H9 (cell line): ENCODE data around the gene GMNN. TPM values are rescaled to one million over a fixed set of nuclear protein-coding genes. Genes with fewer than 3 reads are reported as not detected.

Experiments
- DNase-seq: peaks from one replicate; pipeline ENCODE4 v3.0.0-alpha.2; 2017
- H2AFZ ChIP-seq: one replicate; pipeline ENCODE4 v1.6.1; 2013; ENCODE audit warnings: mild to moderate bottlenecking, low read length, control low read depth, moderate library complexity
- H2AK5ac ChIP-seq: 2 replicates; pipeline ENCODE4 v1.6.1; 2013; ENCODE audit warnings: low read length, control low read depth, mixed read lengths; ENCODE audit not compliant: insufficient read length
- H2BK120ac ChIP-seq: one replicate; pipeline ENCODE4 v1.6.1; 2013; ENCODE audit warnings: low read depth, mild to moderate bottlenecking, low read length, control low read depth, inconsistent platforms; ENCODE audit not compliant: poor library complexity, severe bottlenecking
- H2BK12ac ChIP-seq: 2 replicates; pipeline ENCODE4 v1.6.1; 2013; ENCODE audit warnings: low read length, control low read depth, mixed read lengths, low read depth; ENCODE audit not compliant: insufficient read length
- H2BK15ac ChIP-seq: 2 replicates; pipeline ENCODE4 v1.6.1; 2013; ENCODE audit warnings: low read depth, low read length, control low read depth
- H2BK20ac ChIP-seq: one replicate; pipeline ENCODE4 v1.6.1; 2013; ENCODE audit warnings: low read depth, mild to moderate bottlenecking, low read length, control low read depth, inconsistent platforms; ENCODE audit not compliant: poor library complexity, severe bottlenecking
- H2BK5ac ChIP-seq: 2 replicates; pipeline ENCODE4 v1.6.1; 2013; ENCODE audit warnings: low read length, control low read depth, mixed read lengths; ENCODE audit not compliant: insufficient read length
- H3K14ac ChIP-seq: 2 replicates; pipeline ENCODE4 v1.6.1; 2013; ENCODE audit warnings: low read length, control low read depth; ENCODE audit not compliant: insufficient read depth
- H3K18ac ChIP-seq: 2 replicates; pipeline ENCODE4 v1.6.1; 2013; ENCODE audit warnings: low read depth, mild to moderate bottlenecking, mixed read lengths, low read length, control low read depth; ENCODE audit not compliant: insufficient read length
- H3K23ac ChIP-seq: 2 replicates; pipeline ENCODE4 v1.6.1; 2013; ENCODE audit warnings: low read length, control low read depth, mixed read lengths, low read depth; ENCODE audit not compliant: insufficient read length
- H3K23me2 ChIP-seq: 2 replicates; pipeline ENCODE4 v1.6.1; 2013; ENCODE audit warnings: low read depth, mild to moderate bottlenecking, mixed read lengths, low read length, control low read depth; ENCODE audit not compliant: insufficient read length, poor library complexity, severe bottlenecking
- H3K27ac ChIP-seq: 2 replicates; pipeline ENCODE4 v1.5.1; 2013; ENCODE audit warnings: low read length, control low read depth, mixed read lengths, low read depth; ENCODE audit not compliant: insufficient read length
- H3K27me3 ChIP-seq: 2 replicates; pipeline ENCODE4 v1.6.1; 2013; ENCODE audit warnings: low read length, control low read depth, inconsistent platforms; ENCODE audit not compliant: insufficient read depth
- H3K4ac ChIP-seq: 2 replicates; pipeline ENCODE4 v1.6.1; 2013; ENCODE audit warnings: low read depth, mild to moderate bottlenecking, control low read depth, inconsistent platforms, low read length, moderate library complexity
- H3K4me1 ChIP-seq: 2 replicates; pipeline ENCODE4 v1.6.1; 2013; ENCODE audit warnings: low read length, control low read depth, inconsistent platforms; ENCODE audit not compliant: insufficient read depth
- H3K4me2 ChIP-seq: 2 replicates; pipeline ENCODE4 v1.6.1; 2013; ENCODE audit warnings: low read length, control low read depth, mixed read lengths; ENCODE audit not compliant: insufficient read length, insufficient read depth
- H3K56ac ChIP-seq: 2 replicates; pipeline ENCODE4 v1.6.1; 2013; ENCODE audit warnings: low read depth, mild to moderate bottlenecking, mixed read lengths, low read length, control low read depth; ENCODE audit not compliant: insufficient read length
- H3K79me1 ChIP-seq: 2 replicates; pipeline ENCODE4 v1.6.1; 2013; ENCODE audit warnings: low read depth, mild to moderate bottlenecking, moderate library complexity, low read length, control low read depth, inconsistent platforms; ENCODE audit not compliant: insufficient read depth, poor library complexity, severe bottlenecking
- H3K79me2 ChIP-seq: 2 replicates; pipeline ENCODE4 v1.6.1; 2013; ENCODE audit warnings: low read length, control low read depth, inconsistent platforms; ENCODE audit not compliant: insufficient read depth
- H3K9ac ChIP-seq: 2 replicates; pipeline ENCODE4 v1.6.1; 2013; ENCODE audit warnings: low read length, control low read depth, mixed read lengths; ENCODE audit not compliant: insufficient read length; ENCODE audit errors: extremely low read depth
- H3K9me3 ChIP-seq: one replicate; pipeline ENCODE4 v1.6.1; 2013; ENCODE audit warnings: low read depth, low read length, inconsistent platforms; ENCODE audit not compliant: control insufficient read depth
- H3T11ph ChIP-seq: one replicate; pipeline ENCODE4 v1.6.1; 2013; ENCODE audit warnings: mild to moderate bottlenecking, low read length, control low read depth, inconsistent platforms
- H4K20me1 ChIP-seq: one replicate; pipeline ENCODE4 v1.6.1; 2013; ENCODE audit not compliant: control insufficient read depth, insufficient read length, insufficient read depth
- H4K5ac ChIP-seq: 2 replicates; pipeline ENCODE4 v1.6.1; 2013; ENCODE audit warnings: low read depth, mild to moderate bottlenecking, mixed read lengths, low read length, control low read depth; ENCODE audit not compliant: insufficient read length
- H4K8ac ChIP-seq: replicated peaks from 2 replicates; pipeline ENCODE4 v1.6.1; 2013; ENCODE audit warnings: low read length, control low read depth, mixed read lengths, low read depth; ENCODE audit not compliant: insufficient read length
- H4K91ac ChIP-seq: 2 replicates; pipeline ENCODE4 v1.6.1; 2013; ENCODE audit warnings: low read depth, mild to moderate bottlenecking, moderate library complexity, mixed read lengths, low read length, control low read depth; ENCODE audit not compliant: insufficient read length
- H3K27ac Mint-ChIP-seq, 3 experiments: 2 replicates in 2 of 3; 3 replicates in 1 of 3; pipeline ENCODE4 v1.8.0; 2020 to 2021; ENCODE audit warnings: mixed read lengths in 3 of 3, mild to moderate bottlenecking in 1 of 3, moderate library complexity in 1 of 3
- H3K27me3 Mint-ChIP-seq: 2 replicates; pipeline ENCODE4 v1.8.0; 2021; ENCODE audit warnings: low read depth, mild to moderate bottlenecking, moderate library complexity, mixed read lengths
- H3K36me3 Mint-ChIP-seq, 3 experiments: 2 replicates in 2 of 3; 3 replicates in 1 of 3; pipeline ENCODE4 v1.8.0; 2020 to 2021; ENCODE audit warnings: low read depth in 3 of 3, mixed read lengths in 3 of 3; ENCODE audit not compliant: insufficient read depth in 1 of 3
- H3K4me1 Mint-ChIP-seq, 2 experiments: 2 replicates each; pipeline ENCODE4 v1.8.0; 2020; ENCODE audit warnings: mixed read lengths in 2 of 2
- H3K4me3 Mint-ChIP-seq, 2 experiments: 2 replicates in 1 of 2; 3 replicates in 1 of 2; pipeline ENCODE4 v1.8.0; 2020 to 2021; ENCODE audit warnings: mild to moderate bottlenecking in 2 of 2, mixed read lengths in 2 of 2, moderate library complexity in 1 of 2
- H3K9me3 Mint-ChIP-seq, 2 experiments: 2 replicates in 1 of 2; 3 replicates in 1 of 2; pipeline ENCODE4 v1.8.0; 2020; ENCODE audit warnings: mild to moderate bottlenecking in 2 of 2, mixed read lengths in 2 of 2, moderate library complexity in 1 of 2
- CTCF ChIP-seq: fragments of 200-600 bp; sonication (generic); conservative IDR thresholded peaks from 3 replicates; pipeline ENCODE4 v1.8.0; 2021; ENCODE audit warnings: antibody characterized with exemption, mild to moderate bottlenecking
- WGBS: extraction: QIAGEN DNeasy Blood & Tissue Kit; methylation state at CpG from one replicate; pipeline ENCODE4 v1.1.7; 2013; ENCODE audit warnings: missing lambda C conversion rate, low lambda C conversion rate, mixed read lengths; ENCODE audit not compliant: insufficient read length; ENCODE audit errors: extremely low coverage; 5-methylcytosine and 5-hydroxymethylcytosine counted together
- total RNA-seq: library from RNA; stranded (reverse); gene quantifications from 2 replicates; pipeline ENCODE4 v1.2.1, GENCODE V29; 2021

Gene GMNN
- total RNA-seq, 1 experiment from 2014 or later = 106 TPM

GRCh38 chr6:24796616-24797290, 22.0 kb downstream of the GMNN start:
- no peak overlapping the region for H2AK5ac ChIP-seq
- peaks cover 13 to 15% of the 10 kb centered on the region in 2 experiments for H3K4me1 Mint-ChIP-seq
- H3K4me1 ChIP-seq = peaks cover 5% of the 10 kb centered on the region
- no peak overlapping the region for H3K27ac Mint-ChIP-seq
- H3K27ac ChIP-seq = no peak overlapping the region
- no peaks in the 10 kb centered on the region for H3K79me2 ChIP-seq
- no peak overlapping the region for H4K91ac ChIP-seq
- WGBS = no CpG with 5 or more reads among the region's 6 CpGs
- no peaks in the 10 kb centered on the region for H3K79me1 ChIP-seq
- H4K5ac ChIP-seq = no peak overlapping the region
- H3K27me3 Mint-ChIP-seq = no peaks in the 10 kb centered on the region
- no peak for DNase-seq
- H2BK12ac ChIP-seq = no peak overlapping the region
- H3T11ph ChIP-seq = no peak overlapping the region
- no peak overlapping the region for H3K18ac ChIP-seq
- no peak overlapping the region for H3K14ac ChIP-seq
- no peak overlapping the region for H3K9ac ChIP-seq
- no peak overlapping the region for H2BK15ac ChIP-seq
- no peak overlapping the region for H4K8ac ChIP-seq
- no peak for TF ChIP-seq CTCF
- no peak overlapping the region for H3K4me2 ChIP-seq
- peaks cover 0 to 4% (median 3%) of the 10 kb centered on the region in 3 experiments; a peak in 1 of 7 replicates for H3K36me3 Mint-ChIP-seq
- no peak overlapping the region for H3K56ac ChIP-seq
- H2BK5ac ChIP-seq = no peak overlapping the region
- no peaks in the 10 kb centered on the region for H4K20me1 ChIP-seq
- no peaks in the 10 kb centered on the region for H3K27me3 ChIP-seq
- no peak overlapping the region for H2BK20ac ChIP-seq
- no peak overlapping the region for H3K4me3 Mint-ChIP-seq
- H2AFZ ChIP-seq = no peak overlapping the region
- no peaks in the 10 kb centered on the region for H3K9me3 ChIP-seq
- H3K9me3 Mint-ChIP-seq = no peaks in the 10 kb centered on the region
- H3K23ac ChIP-seq = no peak overlapping the region
- no peaks in the 10 kb centered on the region for H3K23me2 ChIP-seq
- no peak overlapping the region for H2BK120ac ChIP-seq
- H3K4ac ChIP-seq = no peak overlapping the region
